OCI-LY1 (cell line): ENCODE results near the gene TBXAS1.
"Not testable (repeated sequence)": the region's sequence is repeated elsewhere in the genome, so short reads cannot be mapped to it uniquely, and the experiment has no call there.

Experiments
- H2AFZ ChIP-seq: fragments of 200-600 bp; sonication (generic), shearing (Covaris generic); 2 replicates; pipeline ENCODE4 v1.6.0; 2014; ENCODE audit warnings: antibody characterized with exemption, mild to moderate bottlenecking, low read length
- H3F3A ChIP-seq: fragments of 200-600 bp; sonication (generic), shearing (Covaris generic); 2 replicates; pipeline ENCODE4 v1.6.0; 2014; ENCODE audit warnings: mild to moderate bottlenecking, antibody characterized with exemption, low read length, moderate library complexity; ENCODE audit not compliant: insufficient read depth
- H3K27ac ChIP-seq: fragments of 200-600 bp; sonication (generic); 2 replicates; pipeline ENCODE4 v1.5.1; 2014; ENCODE audit warnings: low read length, mixed run types, mild to moderate bottlenecking, low read depth; ENCODE audit not compliant: poor library complexity, severe bottlenecking
- H3K27me3 ChIP-seq: fragments of 200-600 bp; sonication (generic); 2 replicates; pipeline ENCODE4 v1.6.0; 2014; ENCODE audit warnings: antibody characterized with exemption, mild to moderate bottlenecking, low read length, moderate library complexity; ENCODE audit not compliant: insufficient read depth
- H3K36me3 ChIP-seq: fragments of 200-600 bp; sonication (generic); 2 replicates; pipeline ENCODE4 v1.6.1; 2014; ENCODE audit warnings: mild to moderate bottlenecking, antibody characterized with exemption, low read length, moderate library complexity, mixed read lengths; ENCODE audit not compliant: insufficient read depth
- H3K4me1 ChIP-seq: fragments of 200-600 bp; sonication (generic); 2 replicates; pipeline ENCODE4 v1.5.1; 2014; ENCODE audit warnings: mild to moderate bottlenecking, low read length, moderate library complexity; ENCODE audit not compliant: insufficient read depth, severe bottlenecking
- H3K4me2 ChIP-seq: fragments of 200-600 bp; sonication (generic), shearing (Covaris generic); 2 replicates; pipeline ENCODE4 v1.6.1; 2014; ENCODE audit warnings: low read length
- H3K4me3 ChIP-seq: fragments of 200-600 bp; sonication (generic); 2 replicates; pipeline ENCODE4 v1.5.1; 2014; ENCODE audit warnings: low read length, low read depth, mild to moderate bottlenecking, mixed read lengths; ENCODE audit not compliant: poor library complexity, severe bottlenecking
- H3K79me2 ChIP-seq: fragments of 200-600 bp; shearing (Covaris generic); 2 replicates; pipeline ENCODE4 v1.6.1; 2016; ENCODE audit warnings: mixed run types, low read length, mixed read lengths; ENCODE audit not compliant: insufficient read depth
- H3K9ac ChIP-seq: fragments of 200-600 bp; sonication (generic), shearing (Covaris generic); 2 replicates; pipeline ENCODE4 v1.6.1; 2014; ENCODE audit warnings: mild to moderate bottlenecking, low read length, mixed read lengths
- H3K9me2 ChIP-seq: fragments of 200-600 bp; sonication (generic), shearing (Covaris generic); 2 replicates; pipeline ENCODE4 v1.6.1; 2014; ENCODE audit warnings: low read depth, mild to moderate bottlenecking, low read length, mixed read lengths
- H3K9me3 ChIP-seq: fragments of 200-600 bp; shearing (Covaris generic); 2 replicates; pipeline ENCODE4 v1.6.1; 2014; ENCODE audit warnings: low read length, mixed read lengths
- H4K20me1 ChIP-seq: fragments of 200-600 bp; sonication (generic), shearing (Covaris generic); 2 replicates; pipeline ENCODE4 v1.6.0; 2016; ENCODE audit warnings: mild to moderate bottlenecking, low read length; ENCODE audit not compliant: insufficient read depth
- EZH2 ChIP-seq: fragments of 200-600 bp; sonication (generic), shearing (Covaris generic); IDR thresholded peaks from 2 replicates; pipeline ENCODE4 v1.8.0; 2017; ENCODE audit warnings: borderline replicate concordance, mixed run types, mild to moderate bottlenecking, antibody characterized with exemption, low read length, moderate library complexity, mixed read lengths
- TF ChIP-seq, protein P1 (sequence below): fragments of 200-600 bp; sonication (generic), shearing (Covaris generic); IDR thresholded peaks from 2 replicates; pipeline ENCODE4 v1.5.1; 2017; ENCODE audit warnings: mild to moderate bottlenecking, antibody characterized with exemption, low read length, moderate library complexity, mixed read lengths

TBXAS1 gene

GRCh38 chr7:139923090-139923489 is 94.0 kb downstream of the TBXAS1 start:
- Histone ChIP-seq H3K9me2 (no peaks in the 10 kb centered on the region), H3K79me2 (no peaks in the 10 kb centered on the region), H3K27me3 (no peaks in the 10 kb centered on the region), H4K20me1 (no peaks in the 10 kb centered on the region), H3K4me1 (no peaks in the 10 kb centered on the region), H3K4me2 (no peak overlapping the region), H2AFZ (no peak overlapping the region), H3F3A (no peaks in the 10 kb centered on the region), H3K27ac (no peak overlapping the region), H3K9ac (no peak overlapping the region), H3K9me3 (no peaks in the 10 kb centered on the region), H3K36me3 (no peaks in the 10 kb centered on the region), H3K4me3 (no peak overlapping the region)
- no peak for TF ChIP-seq EZH2
- TF ChIP-seq, protein P1, sequence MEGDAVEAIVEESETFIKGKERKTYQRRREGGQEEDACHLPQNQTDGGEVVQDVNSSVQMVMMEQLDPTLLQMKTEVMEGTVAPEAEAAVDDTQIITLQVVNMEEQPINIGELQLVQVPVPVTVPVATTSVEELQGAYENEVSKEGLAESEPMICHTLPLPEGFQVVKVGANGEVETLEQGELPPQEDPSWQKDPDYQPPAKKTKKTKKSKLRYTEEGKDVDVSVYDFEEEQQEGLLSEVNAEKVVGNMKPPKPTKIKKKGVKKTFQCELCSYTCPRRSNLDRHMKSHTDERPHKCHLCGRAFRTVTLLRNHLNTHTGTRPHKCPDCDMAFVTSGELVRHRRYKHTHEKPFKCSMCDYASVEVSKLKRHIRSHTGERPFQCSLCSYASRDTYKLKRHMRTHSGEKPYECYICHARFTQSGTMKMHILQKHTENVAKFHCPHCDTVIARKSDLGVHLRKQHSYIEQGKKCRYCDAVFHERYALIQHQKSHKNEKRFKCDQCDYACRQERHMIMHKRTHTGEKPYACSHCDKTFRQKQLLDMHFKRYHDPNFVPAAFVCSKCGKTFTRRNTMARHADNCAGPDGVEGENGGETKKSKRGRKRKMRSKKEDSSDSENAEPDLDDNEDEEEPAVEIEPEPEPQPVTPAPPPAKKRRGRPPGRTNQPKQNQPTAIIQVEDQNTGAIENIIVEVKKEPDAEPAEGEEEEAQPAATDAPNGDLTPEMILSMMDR, result no peak

- H3K79me2 ChIP-seq, result no peaks in the 10 kb centered on the region
- H2AFZ ChIP-seq, result no peak overlapping the region
- H3K9me2 ChIP-seq, result no peaks in the 10 kb centered on the region
- no peaks in the 10 kb centered on the region for H3F3A ChIP-seq
- no peak overlapping the region for H3K4me3 ChIP-seq
- no peak overlapping the region for H3K4me2 ChIP-seq
- H3K9me3 ChIP-seq, result no peaks in the 10 kb centered on the region
- H3K4me1 ChIP-seq, result no peaks in the 10 kb centered on the region
- H3K36me3 ChIP-seq, result no peaks in the 10 kb centered on the region
- H3K27ac ChIP-seq, result no peak overlapping the region
- H3K27me3 ChIP-seq, result no peaks in the 10 kb centered on the region
- TF ChIP-seq, protein P1, result no peak
- no peak for TF ChIP-seq EZH2
- H3K9ac ChIP-seq, result no peak overlapping the region
- no peaks in the 10 kb centered on the region for H4K20me1 ChIP-seq
These were observed 95.4 kb downstream of the TBXAS1 start for GRCh38 chr7:139924461-139924860.

- not testable (repeated sequence) for H4K20me1 ChIP-seq, H3K4me3 ChIP-seq
These were observed 100.2 kb downstream of the TBXAS1 start for GRCh38 chr7:139929221-139929620.

GRCh38 chr7:139930286-139930965 is 101.4 kb downstream of the TBXAS1 start:
- Histone ChIP-seq H3K4me3 (no peak overlapping the region), H3K27me3 (peaks cover 6% of the 10 kb centered on the region; the same call in 1 of the 2 replicates), H3K4me2 (no peak overlapping the region), H3K9me3 (no peaks in the 10 kb centered on the region), H3K36me3 (no peaks in the 10 kb centered on the region), H3K27ac (no peak overlapping the region), H3F3A (no peaks in the 10 kb centered on the region), H3K9me2 (no peaks in the 10 kb centered on the region), H2AFZ (no peak overlapping the region), H3K9ac (no peak overlapping the region), H4K20me1 (no peaks in the 10 kb centered on the region), H3K79me2 (no peaks in the 10 kb centered on the region), H3K4me1 (no peaks in the 10 kb centered on the region)
- no peak for TF ChIP-seq EZH2
- TF ChIP-seq, protein P1, result no peak

More at GRCh38 chr7:139929221-139929620, 100.2 kb downstream of the TBXAS1 start:
- not testable (repeated sequence) for H3K27ac ChIP-seq, H3F3A ChIP-seq, H3K9me3 ChIP-seq, H3K27me3 ChIP-seq, H3K36me3 ChIP-seq, H3K9ac ChIP-seq, H3K9me2 ChIP-seq, H3K4me1 ChIP-seq, H3K4me2 ChIP-seq, H2AFZ ChIP-seq, H3K79me2 ChIP-seq
